H9 (cell line): ENCODE data around the gene OR10J5. TPM values are rescaled to one million over a fixed set of nuclear protein-coding genes. Genes with fewer than 3 reads are reported as not detected.

ENCODE experiments used
- DNase-seq: peaks from one replicate; pipeline ENCODE4 v3.0.0-alpha.2; 2017
- H2AFZ ChIP-seq: one replicate; pipeline ENCODE4 v1.6.1; 2013; ENCODE audit warnings: mild to moderate bottlenecking, low read length, control low read depth, moderate library complexity
- H2AK5ac ChIP-seq: 2 replicates; pipeline ENCODE4 v1.6.1; 2013; ENCODE audit warnings: low read length, control low read depth, mixed read lengths; ENCODE audit not compliant: insufficient read length
- H2BK120ac ChIP-seq: one replicate; pipeline ENCODE4 v1.6.1; 2013; ENCODE audit warnings: low read depth, mild to moderate bottlenecking, low read length, control low read depth, inconsistent platforms; ENCODE audit not compliant: poor library complexity, severe bottlenecking
- H2BK12ac ChIP-seq: 2 replicates; pipeline ENCODE4 v1.6.1; 2013; ENCODE audit warnings: low read length, control low read depth, mixed read lengths, low read depth; ENCODE audit not compliant: insufficient read length
- H2BK15ac ChIP-seq: 2 replicates; pipeline ENCODE4 v1.6.1; 2013; ENCODE audit warnings: low read depth, low read length, control low read depth
- H2BK20ac ChIP-seq: one replicate; pipeline ENCODE4 v1.6.1; 2013; ENCODE audit warnings: low read depth, mild to moderate bottlenecking, low read length, control low read depth, inconsistent platforms; ENCODE audit not compliant: poor library complexity, severe bottlenecking
- H2BK5ac ChIP-seq: 2 replicates; pipeline ENCODE4 v1.6.1; 2013; ENCODE audit warnings: low read length, control low read depth, mixed read lengths; ENCODE audit not compliant: insufficient read length
- H3K14ac ChIP-seq: 2 replicates; pipeline ENCODE4 v1.6.1; 2013; ENCODE audit warnings: low read length, control low read depth; ENCODE audit not compliant: insufficient read depth
- H3K18ac ChIP-seq: 2 replicates; pipeline ENCODE4 v1.6.1; 2013; ENCODE audit warnings: low read depth, mild to moderate bottlenecking, mixed read lengths, low read length, control low read depth; ENCODE audit not compliant: insufficient read length
- H3K23ac ChIP-seq: 2 replicates; pipeline ENCODE4 v1.6.1; 2013; ENCODE audit warnings: low read length, control low read depth, mixed read lengths, low read depth; ENCODE audit not compliant: insufficient read length
- H3K23me2 ChIP-seq: 2 replicates; pipeline ENCODE4 v1.6.1; 2013; ENCODE audit warnings: low read depth, mild to moderate bottlenecking, mixed read lengths, low read length, control low read depth; ENCODE audit not compliant: insufficient read length, poor library complexity, severe bottlenecking
- H3K27ac ChIP-seq: 2 replicates; pipeline ENCODE4 v1.5.1; 2013; ENCODE audit warnings: low read length, control low read depth, mixed read lengths, low read depth; ENCODE audit not compliant: insufficient read length
- H3K27me3 ChIP-seq: 2 replicates; pipeline ENCODE4 v1.6.1; 2013; ENCODE audit warnings: low read length, control low read depth, inconsistent platforms; ENCODE audit not compliant: insufficient read depth
- H3K4ac ChIP-seq: 2 replicates; pipeline ENCODE4 v1.6.1; 2013; ENCODE audit warnings: low read depth, mild to moderate bottlenecking, control low read depth, inconsistent platforms, low read length, moderate library complexity
- H3K4me1 ChIP-seq: 2 replicates; pipeline ENCODE4 v1.6.1; 2013; ENCODE audit warnings: low read length, control low read depth, inconsistent platforms; ENCODE audit not compliant: insufficient read depth
- H3K4me2 ChIP-seq: 2 replicates; pipeline ENCODE4 v1.6.1; 2013; ENCODE audit warnings: low read length, control low read depth, mixed read lengths; ENCODE audit not compliant: insufficient read length, insufficient read depth
- H3K56ac ChIP-seq: 2 replicates; pipeline ENCODE4 v1.6.1; 2013; ENCODE audit warnings: low read depth, mild to moderate bottlenecking, mixed read lengths, low read length, control low read depth; ENCODE audit not compliant: insufficient read length
- H3K79me1 ChIP-seq: 2 replicates; pipeline ENCODE4 v1.6.1; 2013; ENCODE audit warnings: low read depth, mild to moderate bottlenecking, moderate library complexity, low read length, control low read depth, inconsistent platforms; ENCODE audit not compliant: insufficient read depth, poor library complexity, severe bottlenecking
- H3K79me2 ChIP-seq: 2 replicates; pipeline ENCODE4 v1.6.1; 2013; ENCODE audit warnings: low read length, control low read depth, inconsistent platforms; ENCODE audit not compliant: insufficient read depth
- H3K9ac ChIP-seq: 2 replicates; pipeline ENCODE4 v1.6.1; 2013; ENCODE audit warnings: low read length, control low read depth, mixed read lengths; ENCODE audit not compliant: insufficient read length; ENCODE audit errors: extremely low read depth
- H3K9me3 ChIP-seq: one replicate; pipeline ENCODE4 v1.6.1; 2013; ENCODE audit warnings: low read depth, low read length, inconsistent platforms; ENCODE audit not compliant: control insufficient read depth
- H3T11ph ChIP-seq: one replicate; pipeline ENCODE4 v1.6.1; 2013; ENCODE audit warnings: mild to moderate bottlenecking, low read length, control low read depth, inconsistent platforms
- H4K20me1 ChIP-seq: one replicate; pipeline ENCODE4 v1.6.1; 2013; ENCODE audit not compliant: control insufficient read depth, insufficient read length, insufficient read depth
- H4K5ac ChIP-seq: 2 replicates; pipeline ENCODE4 v1.6.1; 2013; ENCODE audit warnings: low read depth, mild to moderate bottlenecking, mixed read lengths, low read length, control low read depth; ENCODE audit not compliant: insufficient read length
- H4K8ac ChIP-seq: replicated peaks from 2 replicates; pipeline ENCODE4 v1.6.1; 2013; ENCODE audit warnings: low read length, control low read depth, mixed read lengths, low read depth; ENCODE audit not compliant: insufficient read length
- H4K91ac ChIP-seq: 2 replicates; pipeline ENCODE4 v1.6.1; 2013; ENCODE audit warnings: low read depth, mild to moderate bottlenecking, moderate library complexity, mixed read lengths, low read length, control low read depth; ENCODE audit not compliant: insufficient read length
- H3K27ac Mint-ChIP-seq, 3 experiments: 2 replicates in 2 of 3; 3 replicates in 1 of 3; pipeline ENCODE4 v1.8.0; 2020 to 2021; ENCODE audit warnings: mixed read lengths in 3 of 3, mild to moderate bottlenecking in 1 of 3, moderate library complexity in 1 of 3
- H3K27me3 Mint-ChIP-seq: 2 replicates; pipeline ENCODE4 v1.8.0; 2021; ENCODE audit warnings: low read depth, mild to moderate bottlenecking, moderate library complexity, mixed read lengths
- H3K36me3 Mint-ChIP-seq, 3 experiments: 2 replicates in 2 of 3; 3 replicates in 1 of 3; pipeline ENCODE4 v1.8.0; 2020 to 2021; ENCODE audit warnings: low read depth in 3 of 3, mixed read lengths in 3 of 3; ENCODE audit not compliant: insufficient read depth in 1 of 3
- H3K4me1 Mint-ChIP-seq, 2 experiments: 2 replicates each; pipeline ENCODE4 v1.8.0; 2020; ENCODE audit warnings: mixed read lengths in 2 of 2
- H3K4me3 Mint-ChIP-seq, 2 experiments: 2 replicates in 1 of 2; 3 replicates in 1 of 2; pipeline ENCODE4 v1.8.0; 2020 to 2021; ENCODE audit warnings: mild to moderate bottlenecking in 2 of 2, mixed read lengths in 2 of 2, moderate library complexity in 1 of 2
- H3K9me3 Mint-ChIP-seq, 2 experiments: 2 replicates in 1 of 2; 3 replicates in 1 of 2; pipeline ENCODE4 v1.8.0; 2020; ENCODE audit warnings: mild to moderate bottlenecking in 2 of 2, mixed read lengths in 2 of 2, moderate library complexity in 1 of 2
- CTCF ChIP-seq: fragments of 200-600 bp; sonication (generic); conservative IDR thresholded peaks from 3 replicates; pipeline ENCODE4 v1.8.0; 2021; ENCODE audit warnings: antibody characterized with exemption, mild to moderate bottlenecking
- WGBS: extraction: QIAGEN DNeasy Blood & Tissue Kit; methylation state at CpG from one replicate; pipeline ENCODE4 v1.1.7; 2013; ENCODE audit warnings: missing lambda C conversion rate, low lambda C conversion rate, mixed read lengths; ENCODE audit not compliant: insufficient read length; ENCODE audit errors: extremely low coverage; 5-methylcytosine and 5-hydroxymethylcytosine counted together
- total RNA-seq: library from RNA; stranded (reverse); gene quantifications from 2 replicates; pipeline ENCODE4 v1.2.1, GENCODE V29; 2021

OR10J5 gene
- total RNA-seq, 1 experiment from 2014 or later: not detected

GRCh38 chr1:159548126-159548525 is 12.3 kb upstream of the OR10J5 start:
- Histone ChIP-seq H3K18ac (no peak overlapping the region), H3K9me3 (no peaks in the 10 kb centered on the region), H2AFZ (no peak overlapping the region), H3K4ac (no peak overlapping the region), H3K27ac (no peak overlapping the region), H4K5ac (no peak overlapping the region), H4K91ac (no peak overlapping the region), H3K27me3 (no peaks in the 10 kb centered on the region), H3T11ph (no peak overlapping the region), H2BK20ac (no peak overlapping the region), H2BK5ac (no peak overlapping the region), H3K23me2 (no peaks in the 10 kb centered on the region), H3K23ac (no peak overlapping the region), H3K79me1 (no peaks in the 10 kb centered on the region), H3K4me1 (no peaks in the 10 kb centered on the region), H3K14ac (no peak overlapping the region), H4K8ac (no peak overlapping the region), H3K9ac (no peak overlapping the region), H3K4me2 (no peak overlapping the region), H2BK15ac (no peak overlapping the region), H2BK120ac (no peak overlapping the region), H2AK5ac (no peak overlapping the region), H4K20me1 (no peaks in the 10 kb centered on the region), H3K79me2 (no peaks in the 10 kb centered on the region), H3K56ac (no peak overlapping the region), H2BK12ac (no peak overlapping the region)
- Mint-ChIP-seq H3K9me3 (peaks cover 3 to 81% of the 10 kb centered on the region in 2 experiments; a peak in 3 of 5 replicates), H3K27ac (no peak overlapping the region), H3K27me3 (no peaks in the 10 kb centered on the region; the same call in 1 of the 2 replicates), H3K4me1 (no peaks in the 10 kb centered on the region), H3K4me3 (no peak overlapping the region), H3K36me3 (peaks cover 0 to 20% (median 0%) of the 10 kb centered on the region in 3 experiments; a peak in 2 of 7 replicates)
- TF ChIP-seq CTCF: no peak
- no CpG with 5 or more reads among the region's 2 CpGs for WGBS
- DNase-seq: no peak
